Activated naive CD4-positive, alpha-beta T cell treated with anti-CD3 and anti-CD28 coated beads for 36 hours (primary cell): Measurements from ENCODE around the gene DIO3. TPM values are rescaled to one million over a fixed set of nuclear protein-coding genes. Genes with fewer than 3 reads are reported as not detected.

Experiments used
- CTCF ChIA-PET: fragments of 350-600 bp; sonication (Branson Sonifier 250); formaldehyde crosslinking; loops from one replicate; lab custom pipeline; 2021; ENCODE audit warnings: antibody characterized with exemption; lab: Charles Lee
- DNase-seq: peaks from one replicate; pipeline ENCODE4 v3.0.0-alpha.2; 2020
- H3K27ac Mint-ChIP-seq: one replicate; pipeline ENCODE4 v1.8.0; 2021; ENCODE audit warnings: mild to moderate bottlenecking, mixed read lengths
- H3K27me3 Mint-ChIP-seq: one replicate; pipeline ENCODE4 v1.8.0; 2021; ENCODE audit warnings: low read depth, mixed read lengths
- H3K36me3 Mint-ChIP-seq: one replicate; pipeline ENCODE4 v1.8.0; 2021; ENCODE audit warnings: low read depth, mixed read lengths
- H3K4me1 Mint-ChIP-seq: one replicate; pipeline ENCODE4 v1.8.0; 2021; ENCODE audit warnings: low read depth, mixed read lengths
- H3K4me3 Mint-ChIP-seq: one replicate; pipeline ENCODE4 v1.8.0; 2021; ENCODE audit warnings: mild to moderate bottlenecking, moderate library complexity, mixed read lengths
- H3K9me3 Mint-ChIP-seq: one replicate; pipeline ENCODE4 v1.8.0; 2021; ENCODE audit warnings: mixed read lengths
- intact Hi-C: fragments of 100-400 bp; cut with micrococcal nuclease; formaldehyde crosslinking; loops from one replicate; pipeline ENCODE4 v1.15.1; 2023
- total RNA-seq, 2 experiments: library from RNA; stranded (reverse); gene quantifications; one replicate each; pipeline ENCODE4 v1.2.3, GENCODE V29; 2021

The DIO3 gene
- total RNA-seq, 2 experiments from 2014 or later: not detected

DNA sequence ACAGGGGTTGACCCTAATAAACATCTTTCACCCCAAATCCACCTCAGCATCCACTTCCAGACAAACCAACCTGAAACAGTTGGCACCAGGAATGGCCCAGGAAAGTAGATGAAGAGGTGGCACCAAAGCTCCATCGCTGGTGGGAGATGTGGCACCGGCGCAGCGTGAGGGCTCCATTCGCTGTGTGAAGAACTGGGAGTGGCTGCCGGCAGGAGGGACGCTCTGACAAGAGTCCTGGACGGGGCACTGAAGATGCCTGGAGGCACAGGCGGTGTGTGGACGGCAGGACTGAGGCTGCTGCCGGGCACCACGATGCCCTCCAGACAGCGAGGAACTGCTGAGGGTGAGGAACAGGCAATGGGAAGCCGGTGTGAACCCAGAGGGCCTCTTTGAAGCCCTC is 29.3 kb downstream of the DIO3 start:
- CTCF ChIA-PET: no interaction called here

GRCh38 chr14:101591121-101591520 is 29.8 kb downstream of the DIO3 start:
- Mint-ChIP-seq H3K9me3 (peaks cover 5% of the 10 kb centered on the region), H3K4me1 (peaks cover 7% of the 10 kb centered on the region), H3K27me3 (no peaks in the 10 kb centered on the region), H3K36me3 (peaks cover under 1% of the 10 kb centered on the region), H3K27ac (no peak overlapping the region), H3K4me3 (no peak overlapping the region)
- intact Hi-C loops: no loop called here
- DNase-seq: no peak
- CTCF ChIA-PET: no interaction called here

More for the DNA sequence above, 29.3 kb downstream of the DIO3 start:
- Mint-ChIP-seq H3K4me3 (no peak overlapping the region), H3K36me3 (no peaks in the 10 kb centered on the region), H3K9me3 (peaks cover 5% of the 10 kb centered on the region), H3K4me1 (peaks cover 2% of the 10 kb centered on the region), H3K27me3 (no peaks in the 10 kb centered on the region), H3K27ac (no peak overlapping the region)
- no peak for DNase-seq
- intact Hi-C loops: no loop called here

- no peak overlapping the region for H3K27ac Mint-ChIP-seq
- DNase-seq: no peak
- CTCF ChIA-PET: no interaction called here
- peaks cover 11% of the 10 kb centered on the region for H3K4me1 Mint-ChIP-seq
- peaks cover 3% of the 10 kb centered on the region for H3K36me3 Mint-ChIP-seq
- H3K27me3 Mint-ChIP-seq: no peaks in the 10 kb centered on the region
- H3K4me3 Mint-ChIP-seq: no peak overlapping the region
- H3K9me3 Mint-ChIP-seq: peaks cover 5% of the 10 kb centered on the region
- intact Hi-C loops: no loop called here
Measured at GRCh38 chr14:101591582-101591981, 30.3 kb downstream of the DIO3 start.

DNA sequence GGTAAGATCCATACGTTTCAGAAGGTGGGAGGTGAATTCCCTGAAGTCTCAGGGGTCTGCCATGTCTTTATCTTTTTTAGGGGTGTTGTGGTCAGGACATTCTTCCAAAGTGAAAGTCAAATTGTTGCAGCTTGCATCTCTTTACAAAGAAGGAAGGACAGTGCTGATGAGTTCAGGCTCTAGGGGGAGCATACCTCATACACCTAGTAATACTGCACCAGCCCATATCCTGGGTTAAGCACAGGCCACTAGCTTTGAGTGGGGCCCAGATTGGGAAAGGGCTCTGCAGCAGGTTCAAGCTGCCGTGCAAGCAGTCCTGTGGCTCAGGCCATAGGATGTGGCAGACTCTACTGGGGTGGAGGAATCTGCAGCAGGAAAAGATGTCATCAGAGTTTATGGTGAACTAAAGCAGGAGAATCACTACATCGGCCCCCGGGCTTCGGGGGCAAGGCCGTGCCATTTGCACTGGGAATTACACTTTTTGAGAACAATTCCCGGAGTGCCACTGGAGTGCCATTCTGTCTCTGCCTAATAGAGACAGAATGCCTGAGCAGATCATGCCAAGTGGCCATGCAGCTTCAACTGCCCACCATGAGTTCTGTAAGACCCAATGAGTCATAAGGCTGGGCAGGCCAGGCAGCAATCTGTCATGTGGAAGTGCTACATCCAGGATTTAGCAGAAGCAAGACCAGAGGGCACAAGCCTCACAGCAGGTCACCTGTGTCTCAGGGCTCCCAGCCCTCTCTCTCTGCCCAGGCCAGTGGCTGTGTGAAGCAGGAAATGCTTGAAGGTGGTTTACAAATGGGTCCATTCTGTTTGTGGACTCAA is 32.3 kb downstream of the DIO3 start:
- peaks cover 30% of the 10 kb centered on the region for H3K4me1 Mint-ChIP-seq
- CTCF ChIA-PET: no interaction called here
- H3K4me3 Mint-ChIP-seq: no peak overlapping the region
- no peak for DNase-seq
- no peaks in the 10 kb centered on the region for H3K27me3 Mint-ChIP-seq
- intact Hi-C loops: no loop called here
- peaks cover 5% of the 10 kb centered on the region for H3K9me3 Mint-ChIP-seq
- H3K36me3 Mint-ChIP-seq: peaks cover 3% of the 10 kb centered on the region
- H3K27ac Mint-ChIP-seq: no peak overlapping the region

DNA sequence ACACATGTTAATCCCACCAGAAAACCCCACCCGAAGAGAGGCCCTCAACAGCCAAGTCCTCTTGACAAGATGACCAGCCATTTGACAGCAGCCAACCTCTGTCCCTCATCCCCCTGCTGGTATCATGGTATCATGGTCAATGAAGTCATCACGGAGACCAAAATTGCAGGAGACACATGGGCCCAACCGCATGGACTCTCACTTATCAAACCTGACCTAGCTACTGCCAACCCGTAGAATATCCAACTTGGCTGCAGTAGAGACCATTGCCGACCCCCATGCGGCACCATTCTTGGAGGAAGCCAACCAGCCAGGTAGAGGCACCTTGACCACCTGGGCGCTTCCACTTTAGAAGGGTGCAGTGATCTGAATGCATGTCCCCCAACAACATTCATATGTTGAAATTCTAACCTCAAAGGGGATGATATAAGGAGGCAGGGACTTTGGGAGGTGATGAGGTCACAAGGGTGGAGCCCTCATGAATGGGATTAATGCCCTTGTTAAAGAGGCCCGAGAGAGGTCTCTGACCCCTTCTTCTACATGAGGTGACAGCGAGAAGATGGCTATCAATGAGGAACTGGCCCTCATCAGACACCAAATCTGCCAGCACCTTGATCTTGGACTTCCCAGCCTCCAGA is 33.3 kb downstream of the DIO3 start:
- H3K27ac Mint-ChIP-seq: no peak overlapping the region
- intact Hi-C loops: no loop called here
- DNase-seq: no peak
- H3K4me1 Mint-ChIP-seq: peaks cover 35% of the 10 kb centered on the region
- H3K36me3 Mint-ChIP-seq: peaks cover 3% of the 10 kb centered on the region
- H3K9me3 Mint-ChIP-seq: peaks cover 5% of the 10 kb centered on the region
- H3K4me3 Mint-ChIP-seq: no peak overlapping the region
- H3K27me3 Mint-ChIP-seq: no peaks in the 10 kb centered on the region
- CTCF ChIA-PET: interaction anchor here (0.7 kb wide), 1 partner anchor 93 kb away, joined by 3 read pairs; no protein-coding TSS in a partner anchor

GRCh38 chr14:101595349-101595748 is 34.1 kb downstream of the DIO3 start:
- Mint-ChIP-seq H3K27ac (peak overlapping the region; percentile 57), H3K4me1 (peaks cover 35% of the 10 kb centered on the region), H3K9me3 (peaks cover 5% of the 10 kb centered on the region), H3K4me3 (no peak overlapping the region), H3K27me3 (no peaks in the 10 kb centered on the region), H3K36me3 (peaks cover 3% of the 10 kb centered on the region)
- DNase-seq: no peak
- intact Hi-C loops: no loop called here
- CTCF ChIA-PET: interaction anchor here (0.7 kb wide), 1 partner anchor 94 kb away, joined by 3 read pairs; no protein-coding TSS in a partner anchor

- Mint-ChIP-seq H3K4me1 (peaks cover 35% of the 10 kb centered on the region), H3K9me3 (peaks cover 5% of the 10 kb centered on the region), H3K36me3 (peaks cover 3% of the 10 kb centered on the region), H3K4me3 (no peak overlapping the region), H3K27me3 (no peaks in the 10 kb centered on the region), H3K27ac (peak overlapping the region; percentile 80)
- peak; percentile 65 for DNase-seq
- CTCF ChIA-PET: interaction anchor here (0.7 to 0.8 kb wide), 2 partner anchors 13 to 34 kb away, joined by 3 to 4 read pairs; no protein-coding TSS in a partner anchor
- intact Hi-C loops: no loop called here
Measured at GRCh38 chr14:101595887-101596721, 34.8 kb downstream of the DIO3 start.

DNA sequence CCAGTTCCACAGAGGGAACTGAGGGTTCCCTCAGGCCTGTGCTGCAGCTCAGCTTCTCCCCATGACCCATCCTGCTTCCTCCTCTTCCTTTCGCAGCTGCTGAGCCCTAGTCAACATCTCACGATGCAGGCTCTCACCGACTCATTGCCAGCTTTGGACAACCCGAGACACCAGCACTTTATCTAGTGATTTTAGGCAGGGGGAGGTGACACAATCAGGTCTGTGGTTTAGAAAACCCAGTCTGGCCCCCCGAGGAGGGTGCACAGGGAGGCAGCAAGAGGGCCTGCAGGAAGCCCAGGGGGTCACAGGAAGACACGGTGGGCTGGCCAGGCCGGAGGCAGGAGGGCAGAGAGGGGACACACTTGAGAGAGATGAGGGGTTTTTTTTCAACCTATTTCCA is 35.4 kb downstream of the DIO3 start:
- no peak overlapping the region for H3K4me3 Mint-ChIP-seq
- H3K27ac Mint-ChIP-seq: peak overlapping the region; percentile 80
- peak; percentile 19 for DNase-seq
- intact Hi-C loops: no loop called here
- CTCF ChIA-PET: interaction anchor here (0.7 to 0.8 kb wide), 2 partner anchors 13 to 33 kb away, joined by 3 to 4 read pairs; no protein-coding TSS in a partner anchor
- no peaks in the 10 kb centered on the region for H3K27me3 Mint-ChIP-seq
- peaks cover 5% of the 10 kb centered on the region for H3K9me3 Mint-ChIP-seq
- H3K4me1 Mint-ChIP-seq: peaks cover 35% of the 10 kb centered on the region
- H3K36me3 Mint-ChIP-seq: peaks cover 3% of the 10 kb centered on the region

- no peaks in the 10 kb centered on the region for H3K27me3 Mint-ChIP-seq
- H3K9me3 Mint-ChIP-seq: peaks cover 5% of the 10 kb centered on the region
- peaks cover 3% of the 10 kb centered on the region for H3K36me3 Mint-ChIP-seq
- H3K27ac Mint-ChIP-seq: no peak overlapping the region
- DNase-seq: no peak
- H3K4me1 Mint-ChIP-seq: peaks cover 35% of the 10 kb centered on the region
- intact Hi-C loops: no loop called here
- H3K4me3 Mint-ChIP-seq: no peak overlapping the region
- CTCF ChIA-PET: no interaction called here
Measured at GRCh38 chr14:101598159-101598558, 36.9 kb downstream of the DIO3 start.

GRCh38 chr14:101598571-101599233 is 37.4 kb downstream of the DIO3 start:
- CTCF ChIA-PET: no interaction called here
- Mint-ChIP-seq H3K9me3 (peaks cover 5% of the 10 kb centered on the region), H3K4me1 (peaks cover 35% of the 10 kb centered on the region), H3K36me3 (peaks cover 3% of the 10 kb centered on the region), H3K27me3 (no peaks in the 10 kb centered on the region), H3K27ac (no peak overlapping the region), H3K4me3 (no peak overlapping the region)
- intact Hi-C loops: no loop called here
- no peak for DNase-seq

DNA sequence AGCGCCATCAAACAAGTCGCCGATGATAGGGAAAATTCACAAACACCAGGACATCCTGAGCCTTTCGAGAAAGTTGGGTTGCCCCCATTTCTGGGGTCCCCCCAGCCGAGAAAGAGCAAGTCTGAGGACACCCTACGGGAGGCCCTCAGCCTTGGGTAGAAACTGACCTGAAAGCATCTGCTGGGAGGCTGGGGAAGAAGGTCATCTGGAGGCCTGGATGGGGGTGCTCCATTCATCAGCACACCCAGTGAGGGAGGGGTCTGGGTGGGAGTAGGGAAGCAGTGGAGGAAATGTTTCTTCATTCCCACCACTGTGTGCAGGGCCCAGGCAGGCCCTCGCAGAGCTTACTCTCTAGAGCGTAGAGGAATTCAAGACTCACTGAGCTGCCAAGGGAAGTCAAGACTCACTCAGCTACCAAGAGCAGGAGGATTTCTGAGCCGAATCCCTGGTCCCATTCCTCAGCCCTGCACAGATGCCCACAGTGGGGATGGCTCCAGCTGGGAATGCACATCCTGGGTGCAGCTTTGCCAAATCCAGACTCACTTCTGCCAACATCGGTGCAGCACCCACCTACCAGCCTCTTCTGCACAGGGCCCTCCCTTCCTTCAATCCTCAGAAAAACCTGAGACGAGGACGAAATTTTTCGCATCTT is 38.1 kb downstream of the DIO3 start:
- Mint-ChIP-seq H3K4me1 (peaks cover 35% of the 10 kb centered on the region), H3K4me3 (no peak overlapping the region), H3K36me3 (peaks cover 3% of the 10 kb centered on the region), H3K27me3 (no peaks in the 10 kb centered on the region), H3K27ac (no peak overlapping the region), H3K9me3 (peaks cover 4% of the 10 kb centered on the region)
- DNase-seq: no peak
- intact Hi-C loops: no loop called here
- CTCF ChIA-PET: no interaction called here
